ENCODE measurements around the gene GRIN1.
A peak's percentile ranks its signal among the peaks of the same experiment; 100 is the strongest.
"Not testable (repeated sequence)": the region's sequence is repeated elsewhere in the genome, so short reads cannot be mapped to it uniquely, and the experiment has no call there.

GRIN1 gene

DNA sequence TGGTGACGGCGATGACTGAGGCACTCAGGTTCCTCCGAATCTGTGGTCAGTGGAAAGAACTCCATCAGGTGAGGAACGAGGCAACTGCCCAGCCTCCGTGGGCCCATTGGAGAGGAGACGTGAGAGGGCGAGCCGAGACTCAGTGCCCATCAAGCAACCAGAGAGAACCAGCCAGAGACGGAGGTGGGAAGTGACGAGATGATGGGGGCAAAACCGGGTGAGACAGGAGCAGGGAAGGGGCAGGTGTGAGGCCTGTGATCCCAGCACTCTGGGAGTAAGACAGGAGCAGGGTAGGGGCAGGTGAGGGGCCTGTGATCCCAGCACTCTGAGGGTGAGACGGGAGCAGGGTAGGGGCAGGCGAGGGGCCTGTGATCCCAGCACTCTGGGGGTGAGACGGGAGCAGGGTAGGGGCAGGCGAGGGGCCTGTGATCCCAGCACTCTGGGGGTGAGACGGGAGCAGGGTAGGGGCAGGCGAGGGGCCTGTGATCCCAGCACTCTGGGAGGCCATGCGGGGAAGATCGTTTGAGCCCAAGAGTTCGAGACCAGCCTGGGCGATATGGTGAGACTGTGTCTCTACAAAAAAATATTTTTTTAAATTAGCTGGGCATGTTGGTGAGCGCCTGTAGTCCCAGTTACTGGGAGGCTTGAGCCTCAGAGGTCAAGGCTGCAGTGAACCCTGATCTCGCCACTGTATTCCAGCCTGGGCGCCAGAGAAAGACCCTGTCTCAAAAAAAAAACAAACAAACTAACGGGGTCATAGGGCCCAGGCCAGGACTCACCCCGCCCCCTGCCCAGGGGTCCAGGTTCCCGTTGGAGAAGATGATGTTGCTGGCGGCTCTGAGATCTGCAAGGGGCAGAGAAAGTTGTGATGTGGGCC, 27.8 kb upstream of the GRIN1 start:
- no peak for DNase-seq

DNA sequence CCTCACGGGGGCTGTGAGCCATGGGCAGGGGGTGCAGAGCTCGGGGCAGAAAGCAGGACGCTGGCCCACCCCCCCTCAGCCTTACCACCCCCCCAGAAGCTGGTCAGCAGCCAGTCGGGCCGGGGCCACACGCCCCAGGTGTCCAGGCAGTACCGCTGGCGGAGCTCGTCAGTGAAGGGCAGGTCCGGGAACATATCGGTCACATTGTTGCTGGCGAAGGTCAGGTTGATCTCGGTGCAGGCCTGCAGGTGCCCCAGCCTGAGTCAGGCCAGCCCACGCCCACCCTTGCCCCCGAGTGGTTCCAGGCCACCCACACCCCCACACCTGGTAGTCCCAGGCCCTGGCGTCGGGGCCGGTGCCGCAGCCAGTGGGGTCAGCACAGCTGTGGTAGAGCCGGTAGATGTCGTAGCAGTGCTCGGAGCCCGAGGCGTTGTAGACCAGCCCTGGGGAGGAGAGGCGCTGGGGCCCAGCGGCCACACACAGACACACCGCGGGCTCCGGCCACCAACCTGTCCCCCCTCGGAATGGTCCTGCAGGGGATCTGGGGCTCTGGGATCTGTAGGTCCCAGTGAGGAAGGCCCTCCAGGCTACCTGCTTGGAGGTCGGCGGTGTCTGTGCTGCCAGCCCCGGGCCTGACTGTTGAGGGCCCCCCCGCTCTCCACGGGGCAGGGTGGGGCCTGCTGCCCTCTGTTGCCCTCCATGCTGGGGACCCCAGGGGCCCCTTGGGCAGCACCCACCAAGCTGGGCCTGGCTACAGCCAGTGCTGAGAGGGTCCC, 27.0 kb upstream of the GRIN1 start:
- no peak for DNase-seq

- DNase-seq: no peak
Measured at GRCh38 chr9:137112564-137113384, 26.2 kb upstream of the GRIN1 start.

DNA sequence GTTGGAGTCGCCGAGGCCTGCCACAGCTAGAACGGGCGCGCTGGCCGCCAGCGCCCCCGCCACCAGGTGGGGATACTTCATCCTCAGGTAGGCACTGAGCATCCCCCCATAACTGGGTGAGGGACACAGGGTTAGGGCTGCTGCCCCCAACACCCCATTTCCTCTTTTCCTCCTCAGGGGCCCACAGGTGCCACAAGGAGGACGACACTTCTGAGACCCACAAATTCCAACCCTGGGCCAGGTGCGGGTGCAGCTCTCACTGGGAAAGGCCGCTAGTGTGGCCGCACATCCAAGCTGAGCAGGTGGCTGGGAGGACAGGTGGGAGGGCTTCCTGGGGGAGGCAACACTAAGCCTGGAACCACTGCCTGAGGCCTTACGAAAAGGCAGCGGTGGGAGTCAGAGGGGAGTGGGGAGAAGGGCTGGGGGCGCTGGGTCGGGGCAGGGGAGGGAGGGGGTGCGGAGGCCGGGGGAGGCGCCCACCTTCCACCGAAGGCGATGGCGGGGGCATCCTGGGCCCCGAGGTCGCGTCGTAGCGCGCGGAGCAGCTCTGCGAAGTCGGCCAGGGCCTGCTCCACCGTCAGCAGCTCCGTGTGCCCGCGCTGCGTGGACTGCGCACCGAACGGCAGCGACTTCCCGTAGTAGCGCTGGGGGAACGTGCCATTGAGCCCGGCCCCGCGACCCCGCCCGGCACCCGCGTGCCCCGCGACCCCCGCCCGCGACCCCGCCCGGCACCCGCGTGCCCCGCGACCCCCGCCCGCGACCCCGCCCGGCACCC, 25.4 kb upstream of the GRIN1 start:
- DNase-seq: no peak

- no peak for DNase-seq
Measured at GRCh38 chr9:137114220-137114612, 24.7 kb upstream of the GRIN1 start.

- DNase-seq: peak in 48 of 51 donors; percentile 19 to 89 (median 64)
Measured at GRCh38 chr9:137114613-137115393, 24.2 kb upstream of the GRIN1 start, which contains the start of gene DPP7. Gene DPP7 (minus strand): TSS chr9:137114733. CDS start chr9:137114713, 20 bp downstream.

DNA sequence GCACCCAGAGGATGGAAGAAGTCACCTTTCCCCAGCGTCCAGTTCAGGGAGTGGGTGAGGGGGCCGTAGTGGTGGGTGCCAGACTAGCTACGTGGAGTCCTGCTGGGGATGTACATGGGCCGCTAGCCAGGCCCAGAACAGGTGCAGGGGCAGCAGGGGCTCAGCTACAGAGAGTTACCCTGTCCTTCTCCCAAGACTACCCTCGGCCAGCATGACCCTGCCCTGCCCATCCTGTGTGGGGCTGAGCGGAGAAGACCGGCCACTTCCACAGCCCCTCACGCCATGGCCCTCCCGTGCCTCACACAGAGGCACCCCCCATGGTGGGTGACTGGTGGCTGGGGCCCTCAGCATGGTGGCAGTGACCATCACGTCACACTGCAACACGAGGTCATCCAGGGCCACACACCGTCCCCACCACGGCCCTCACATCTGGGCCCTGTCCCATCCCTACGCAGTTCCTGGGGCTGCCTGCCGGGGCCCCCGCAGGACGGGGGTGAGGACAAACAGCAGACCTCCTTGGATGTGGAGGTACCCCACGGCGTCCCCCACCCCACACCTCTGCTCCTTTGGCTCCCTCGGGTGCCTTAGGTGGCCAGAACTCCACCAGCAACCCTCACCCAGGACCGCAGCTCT, 23.4 kb upstream of the GRIN1 start:
- no peak for DNase-seq

DNA sequence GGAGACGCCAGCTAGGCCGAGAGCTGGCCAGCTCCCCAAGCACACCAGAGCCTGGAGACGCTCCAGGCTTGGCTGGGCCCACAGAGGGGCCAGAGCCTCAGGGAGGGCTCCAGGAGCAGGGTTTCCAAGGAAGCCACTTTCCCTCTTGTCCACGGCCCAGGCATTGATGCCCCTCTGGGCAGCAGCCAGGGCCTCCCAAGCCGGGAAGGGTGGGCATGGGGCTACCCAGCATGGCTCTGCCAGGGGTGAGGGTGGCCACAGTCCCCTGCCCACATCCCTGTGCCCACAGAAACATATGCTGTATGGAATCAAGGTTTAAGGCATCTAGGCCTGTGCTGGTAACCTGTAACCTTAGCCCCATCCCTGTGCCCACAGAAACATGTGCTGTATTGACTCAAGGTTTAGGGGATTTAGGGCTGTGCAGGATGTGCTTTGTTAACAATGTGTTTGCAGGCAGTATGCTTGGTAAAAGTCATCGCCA, 22.9 kb upstream of the GRIN1 start:
- no peak for DNase-seq

DNA sequence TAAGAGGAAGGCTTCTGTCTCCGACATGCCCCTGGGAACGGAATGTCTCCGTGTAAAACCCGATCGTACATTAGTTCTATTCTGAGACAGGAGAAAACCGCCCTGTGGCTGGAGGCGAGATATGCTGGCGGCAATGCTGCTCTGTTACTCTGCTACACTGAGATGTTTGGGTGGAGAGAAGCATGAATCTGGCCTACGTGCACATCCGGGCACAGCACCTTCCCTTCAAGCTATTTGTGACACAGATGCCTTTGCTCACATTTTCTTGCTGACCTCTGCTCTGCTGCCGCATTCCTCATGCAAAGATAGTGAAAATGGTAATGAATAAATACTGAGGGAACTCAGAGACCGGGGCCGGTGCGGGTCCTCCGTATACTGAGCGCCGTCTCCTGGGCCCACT, 22.2 kb upstream of the GRIN1 start:
- peak in 1 of 51 donors; percentile 35 for DNase-seq

DNA sequence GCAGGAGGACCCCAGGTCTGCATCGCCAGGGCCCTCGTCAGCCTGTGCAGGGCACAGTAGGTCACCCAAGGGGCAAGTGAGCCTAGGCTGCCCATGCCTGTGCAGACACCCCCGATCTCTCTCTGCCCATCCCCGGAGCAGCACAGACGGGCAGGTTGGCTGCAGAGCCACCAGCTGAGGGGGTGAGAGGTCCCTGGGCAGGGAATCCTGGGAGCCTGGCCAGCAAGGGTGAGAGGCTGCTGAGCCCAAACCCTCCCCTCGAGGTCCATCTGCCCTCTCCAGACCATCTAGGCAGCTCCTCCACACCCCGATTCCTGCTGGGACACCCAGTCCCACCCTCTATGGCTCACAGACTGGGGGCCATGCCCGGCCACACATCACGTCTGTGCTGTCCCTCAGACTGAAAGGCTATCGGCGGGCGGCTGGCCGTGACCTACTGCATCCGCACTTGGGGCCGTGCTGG, 21.7 kb upstream of the GRIN1 start:
- no peak for DNase-seq

- not testable (repeated sequence) for DNase-seq
Measured at GRCh38 chr9:137118092-137118603, 20.8 kb upstream of the GRIN1 start.

DNA sequence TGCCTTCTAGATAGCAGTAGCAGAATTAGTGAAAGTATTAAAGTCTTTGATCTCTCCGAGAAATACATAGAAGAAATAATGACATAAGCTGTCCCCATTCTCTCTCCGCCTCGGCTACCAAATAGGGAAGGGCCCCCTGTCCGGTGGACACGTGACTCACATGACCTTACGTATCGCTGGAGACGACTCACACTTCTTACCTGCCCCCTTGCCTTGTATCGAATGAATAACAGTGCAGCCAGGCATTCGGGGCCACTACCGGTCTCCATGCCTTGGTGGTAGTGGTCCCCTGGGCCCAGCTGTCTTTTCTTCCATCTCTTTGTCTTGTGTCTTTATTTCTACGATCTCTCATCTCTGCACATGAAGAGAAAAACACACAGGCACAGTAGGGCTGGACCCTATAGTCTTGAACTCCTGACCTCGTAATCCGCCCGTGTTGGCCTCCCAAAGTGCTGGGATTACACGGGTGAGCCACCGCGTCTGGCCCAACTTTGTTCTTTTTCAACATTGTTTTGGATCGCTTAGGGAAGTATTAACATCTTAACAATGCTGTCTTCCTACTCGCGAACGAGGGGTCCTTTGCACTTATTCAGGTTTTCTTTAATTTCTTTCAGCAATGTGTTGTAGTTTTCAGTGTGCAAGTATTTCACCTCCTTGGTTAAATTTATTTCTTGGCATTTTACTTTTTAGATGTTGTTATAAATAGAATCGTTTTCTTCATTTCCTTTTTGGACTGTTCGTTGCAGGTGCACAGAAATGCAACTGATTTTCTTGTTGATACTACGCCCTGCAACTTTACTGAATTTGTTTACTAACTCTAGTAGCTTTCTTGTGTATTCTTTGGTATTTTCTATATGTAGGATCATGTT, 16.8 kb upstream of the GRIN1 start:
- DNase-seq: not testable (repeated sequence)

DNA sequence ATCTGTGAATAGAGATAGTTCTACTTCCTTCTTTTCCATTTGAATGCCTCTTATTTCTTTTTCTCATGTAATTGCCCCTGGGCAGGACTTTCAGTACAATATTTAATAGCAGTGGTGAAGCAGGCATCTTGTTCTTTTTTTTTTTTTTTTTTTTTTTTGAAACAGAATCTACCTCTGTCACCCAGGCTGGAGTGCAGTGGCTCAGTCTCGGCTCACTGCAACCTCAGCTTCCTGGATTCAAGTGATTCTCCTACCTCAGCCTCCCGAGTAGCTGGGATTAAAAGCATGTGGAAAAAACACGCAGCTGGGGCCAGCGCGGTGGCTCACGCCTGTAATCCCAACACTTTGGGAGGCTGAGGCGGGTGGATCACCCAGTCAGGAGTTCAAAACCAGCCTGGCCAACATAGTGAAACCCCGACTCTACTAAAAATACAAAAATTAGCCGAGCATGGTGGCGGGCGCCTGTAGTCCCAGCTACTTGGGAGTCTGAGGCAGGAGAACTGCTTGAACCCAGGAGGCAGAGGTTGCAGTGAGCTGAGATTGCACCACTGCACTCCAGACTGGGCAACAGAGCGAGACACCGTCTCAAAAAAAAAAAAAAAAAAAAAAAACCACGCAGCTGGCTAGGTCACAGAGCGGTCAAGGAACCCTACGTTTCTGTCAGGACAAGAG, 16.0 kb upstream of the GRIN1 start:
- not testable (repeated sequence) for DNase-seq

GRCh38 chr9:137123468-137123837, 15.5 kb upstream of the GRIN1 start:
- no peak for DNase-seq

DNA sequence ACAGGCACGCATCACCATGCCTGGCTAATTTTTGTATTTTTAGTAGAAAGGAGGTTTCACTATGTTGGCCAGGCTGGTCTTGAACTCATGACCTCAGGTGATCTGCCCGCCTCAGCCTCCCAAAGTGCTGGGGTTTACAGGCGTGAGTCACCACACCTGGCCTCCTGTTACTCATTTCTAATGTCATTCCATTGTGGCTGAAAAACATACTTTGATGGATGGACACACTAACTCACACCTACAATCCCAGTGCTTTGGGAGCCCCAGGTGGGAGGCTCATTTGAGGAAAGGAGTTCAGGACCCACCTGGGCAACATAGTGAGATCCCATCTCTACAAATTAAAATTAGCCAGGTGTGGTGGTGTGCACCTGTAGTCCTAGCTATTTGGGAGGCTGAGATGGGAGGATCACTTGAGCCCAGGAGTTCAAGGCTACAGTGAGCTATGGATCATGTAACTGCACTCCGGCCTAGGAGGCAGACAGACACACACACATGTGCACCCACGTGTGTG, 14.9 kb upstream of the GRIN1 start:
- DNase-seq: not testable (repeated sequence)

DNA sequence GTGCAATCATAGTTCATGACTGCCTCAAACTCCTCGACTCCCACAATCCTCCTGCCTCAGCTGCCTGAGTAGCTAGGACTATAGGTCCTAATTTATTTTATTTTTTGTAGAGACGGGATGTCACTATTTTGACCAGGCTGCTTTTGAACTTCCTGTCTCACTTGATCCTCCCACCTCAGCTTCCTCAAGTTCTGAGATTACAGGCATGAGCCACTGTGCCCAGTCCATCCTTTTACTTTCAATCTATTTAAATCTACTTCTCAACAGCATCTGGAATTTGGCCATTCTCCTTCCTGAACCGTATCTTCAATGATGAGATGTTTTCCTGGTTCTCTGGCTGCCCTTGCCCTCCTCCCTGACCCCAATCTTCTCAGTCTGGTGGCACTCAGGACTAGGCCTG, 12.2 kb upstream of the GRIN1 start:
- no peak for DNase-seq
